H1 (cell line): ENCODE results near the gene HDAC3. TPM values are rescaled to one million over a fixed set of nuclear protein-coding genes. Genes with fewer than 3 reads are reported as not detected.

ENCODE experiments used
- CTCF ChIA-PET: fragments of 300-600 bp; sonication (Branson Sonifier 250); formaldehyde crosslinking; loops from one replicate; lab custom pipeline; 2021; ENCODE audit not compliant: partially characterized antibody; lab: Charles Lee
- POLR2A ChIA-PET: fragments of 300-600 bp; sonication (Branson Sonifier 250); formaldehyde crosslinking; loops from one replicate; lab custom pipeline; 2021; ENCODE audit warnings: inconsistent platforms; ENCODE audit not compliant: partially characterized antibody; lab: Charles Lee
- DNase-seq, 2 experiments: peaks; one replicate each; pipeline versions ENCODE4 v3.0.0 to v3.0.0-alpha.2; 2010 to 2022; ENCODE audit warnings: low spot score in 2 of 2, low read depth in 1 of 2, mixed read lengths in 1 of 2
- FAIRE-seq: peaks from 2 replicates; lab custom pipeline; 2011; peaks lifted over from hg19 to GRCh38; lab: Jason Lieb, UNC
- H2AFZ ChIP-seq: 2 replicates; pipeline ENCODE4 v1.8.1; 2012; ENCODE audit warnings: low read length, inconsistent platforms
- H2AK5ac ChIP-seq: 2 replicates; pipeline ENCODE4 v1.6.1; 2013; ENCODE audit warnings: low read depth, low read length
- H2BK120ac ChIP-seq: replicated peaks from 2 replicates; pipeline ENCODE3; 2013; ENCODE audit warnings: low read depth, low read length, inconsistent platforms
- H2BK12ac ChIP-seq: 2 replicates; pipeline ENCODE4 v1.6.1; 2013; ENCODE audit warnings: low read depth, low read length
- H2BK15ac ChIP-seq: 2 replicates; pipeline ENCODE4 v1.6.1; 2013; ENCODE audit warnings: low read length
- H2BK20ac ChIP-seq: 2 replicates; pipeline ENCODE4 v1.6.1; 2013; ENCODE audit warnings: low read length
- H2BK5ac ChIP-seq: 2 replicates; pipeline ENCODE4 v1.6.1; 2013; ENCODE audit warnings: low read depth, low read length
- H3K14ac ChIP-seq: 2 replicates; pipeline ENCODE4 v1.6.1; 2013; ENCODE audit warnings: inconsistent platforms; ENCODE audit not compliant: insufficient read length
- H3K18ac ChIP-seq: 2 replicates; pipeline ENCODE4 v1.6.1; 2013; ENCODE audit warnings: low read length; ENCODE audit errors: extremely low read depth
- H3K23ac ChIP-seq: 2 replicates; pipeline ENCODE4 v1.6.1; 2013; ENCODE audit warnings: inconsistent platforms; ENCODE audit not compliant: insufficient read length
- H3K23me2 ChIP-seq: 2 replicates; pipeline ENCODE4 v1.6.1; 2013; ENCODE audit warnings: low read depth, low read length
- H3K27ac ChIP-seq: 2 replicates; pipeline ENCODE4 v1.6.1; 2011; ENCODE audit warnings: low read depth, low read length, inconsistent platforms
- H3K27me3 ChIP-seq, 4 experiments: replicated peaks in 1 of 4; 1 replicate in 1 of 4; 2 replicates in 3 of 4; pipeline versions ENCODE4 v1.6.1 to v1.8.1; 2011 to 2013; ENCODE audit warnings: low read length in 3 of 4, mild to moderate bottlenecking in 3 of 4, inconsistent platforms in 2 of 4, mixed read lengths in 2 of 4, moderate library complexity in 1 of 4; ENCODE audit not compliant: control insufficient read depth in 3 of 4, insufficient read depth in 3 of 4; ENCODE audit errors: extremely low read depth in 1 of 4
- H3K36me3 ChIP-seq, 4 experiments: 2 replicates each; pipeline versions ENCODE4 v1.6.1 to v1.8.1; 2011 to 2013; ENCODE audit warnings: mild to moderate bottlenecking in 4 of 4, low read length in 3 of 4, moderate library complexity in 2 of 4, control low read depth in 1 of 4, inconsistent platforms in 1 of 4; ENCODE audit not compliant: insufficient read depth in 4 of 4, control insufficient read depth in 2 of 4
- H3K4ac ChIP-seq: replicated peaks from 2 replicates; pipeline ENCODE3; 2013; ENCODE audit warnings: low read length, low read depth, mixed read lengths, inconsistent platforms; ENCODE audit not compliant: insufficient read length
- H3K4me1 ChIP-seq, 4 experiments: replicated peaks in 1 of 4; 1 replicate in 1 of 4; 2 replicates in 3 of 4; pipeline versions ENCODE4 v1.6.1 to v1.8.1; 2011 to 2013; ENCODE audit warnings: low read length in 3 of 4, inconsistent platforms in 2 of 4, mixed read lengths in 1 of 4; ENCODE audit not compliant: insufficient read depth in 4 of 4, control insufficient read depth in 3 of 4
- H3K4me2 ChIP-seq, 2 experiments: 2 replicates each; pipeline versions ENCODE4 v1.6.1 to v1.8.1; 2011 to 2013; ENCODE audit warnings: low read depth in 2 of 2, low read length in 2 of 2, control low read depth in 1 of 2, inconsistent platforms in 1 of 2, mild to moderate bottlenecking in 1 of 2; ENCODE audit not compliant: insufficient read depth in 1 of 2
- H3K4me3 ChIP-seq, 4 experiments: fragments of 200-600, 300-600 bp in 1 of 4; sonication (generic), shearing (Covaris generic), sonication (Bioruptor Twin) in 1 of 4; 2 replicates each; pipeline versions ENCODE4 v1.5.1 to v1.8.1; 2011 to 2016; ENCODE audit warnings: low read length in 4 of 4, low read depth in 3 of 4, control low read depth in 2 of 4, inconsistent platforms in 2 of 4, mild to moderate bottlenecking in 2 of 4, mixed read lengths in 1 of 4, moderate library complexity in 1 of 4; ENCODE audit not compliant: insufficient read depth in 2 of 4; ENCODE audit errors: extremely low read depth in 1 of 4
- H3K56ac ChIP-seq: replicated peaks from 2 replicates; pipeline ENCODE3; 2013; ENCODE audit warnings: low read depth, mild to moderate bottlenecking, mixed read lengths, low read length, inconsistent platforms; ENCODE audit not compliant: insufficient read length
- H3K79me1 ChIP-seq: 2 replicates; pipeline ENCODE4 v1.6.1; 2013; ENCODE audit warnings: low read depth, low read length, control low read depth
- H3K79me2 ChIP-seq, 2 experiments: 2 replicates each; pipeline versions ENCODE4 v1.6.1 to v1.8.1; 2012 to 2013; ENCODE audit warnings: low read length in 2 of 2, mild to moderate bottlenecking in 2 of 2, inconsistent platforms in 1 of 2; ENCODE audit not compliant: insufficient read depth in 2 of 2, control insufficient read depth in 1 of 2
- H3K9ac ChIP-seq, 4 experiments: replicated peaks in 1 of 4; 1 replicate in 1 of 4; 2 replicates in 3 of 4; pipeline versions ENCODE4 v1.6.1 to v1.8.1; 2011 to 2013; ENCODE audit warnings: low read depth in 3 of 4, low read length in 3 of 4, control low read depth in 2 of 4, mild to moderate bottlenecking in 2 of 4, moderate library complexity in 2 of 4, inconsistent platforms in 1 of 4; ENCODE audit errors: extremely low read depth in 1 of 4
- H3K9me3 ChIP-seq, 2 experiments: 2 replicates each; pipeline versions ENCODE4 v1.6.1 to v1.8.1; 2012 to 2013; ENCODE audit warnings: mild to moderate bottlenecking in 2 of 2, moderate library complexity in 2 of 2, control low read depth in 1 of 2, inconsistent platforms in 1 of 2, low read depth in 1 of 2, low read length in 1 of 2, mixed read lengths in 1 of 2; ENCODE audit not compliant: insufficient read depth in 2 of 2
- H4K20me1 ChIP-seq, 2 experiments: replicated peaks in 1 of 2; 2 replicates each; pipeline versions ENCODE3 to v1.8.1; 2011 to 2013; ENCODE audit warnings: inconsistent platforms in 2 of 2, low read length in 2 of 2, mild to moderate bottlenecking in 1 of 2; ENCODE audit not compliant: insufficient read depth in 2 of 2, control insufficient read depth in 1 of 2
- H4K5ac ChIP-seq: 2 replicates; pipeline ENCODE4 v1.6.1; 2013; ENCODE audit warnings: low read length, low read depth, mixed read lengths, inconsistent platforms; ENCODE audit not compliant: insufficient read length
- H4K8ac ChIP-seq: 2 replicates; pipeline ENCODE4 v1.8.0; 2013; ENCODE audit warnings: mild to moderate bottlenecking, moderate library complexity, low read length, inconsistent platforms; ENCODE audit not compliant: insufficient read depth; ENCODE audit errors: extremely low read depth
- H4K91ac ChIP-seq: replicated peaks from 2 replicates; pipeline ENCODE3; 2013; ENCODE audit warnings: low read length, mixed read lengths, inconsistent platforms; ENCODE audit not compliant: insufficient read length
- CTBP2 ChIP-seq: IDR thresholded peaks from 2 replicates; pipeline ENCODE4 v1.7.0; 2011; ENCODE audit warnings: borderline replicate concordance, mild to moderate bottlenecking, moderate library complexity, mixed read lengths, low read length; ENCODE audit not compliant: insufficient read depth, insufficient read length
- CTCF ChIP-seq, 3 experiments: IDR thresholded peaks; 1 replicate in 2 of 3; 2 replicates in 1 of 3; pipeline versions ENCODE4 v1.5.1 to v1.6.1; 2011; ENCODE audit warnings: low read length in 3 of 3, mild to moderate bottlenecking in 3 of 3, inconsistent platforms in 2 of 3, low read depth in 1 of 3, moderate library complexity in 1 of 3; ENCODE audit not compliant: insufficient read depth in 1 of 3; ENCODE audit errors: control extremely low read depth in 1 of 3
- WGBS, 2 experiments: shearing (Covaris generic) in 1 of 2; methylation state at CpG; one replicate each; pipeline versions ENCODE4 v1.1.6 to v1.1.7; 2013 to 2015; ENCODE audit warnings: low lambda C conversion rate in 2 of 2, mixed read lengths in 2 of 2, inconsistent platforms in 1 of 2, low coverage in 1 of 2, missing lambda C conversion rate in 1 of 2; ENCODE audit not compliant: insufficient replicate concordance in 2 of 2, insufficient coverage in 1 of 2, insufficient read length in 1 of 2; ENCODE audit errors: extremely low coverage in 1 of 2, missing lambda C conversion rate in 1 of 2; 5-methylcytosine and 5-hydroxymethylcytosine counted together
- polyA plus RNA-seq, 7 experiments: library from polyadenylated mRNA; depleted of rRNA in 3 of 7; stranded (reverse) in 5 of 7; unstranded in 2 of 7; fragments of >200 nt in 5 of 7; fragments of 200-250 nt in 2 of 7; gene quantifications; 1 replicate in 5 of 7; 2 replicates in 1 of 7; 4 replicates in 1 of 7; pipeline versions ENCODE4 v1.2.1 to v1.2.3, GENCODE V29; 2011 to 2013; ENCODE audit warnings: missing spikeins in 2 of 7, mixed read lengths in 2 of 7
- total RNA-seq: library from RNA; stranded (reverse); fragmentation: NEBNext Ultra II Directional; extraction: Animal tissue kit (Norgen Biotek cat#: 25700); gene quantifications from 2 replicates; pipeline ENCODE4 v1.2.1, GENCODE V29; 2021

The HDAC3 gene
- total and polyA plus RNA-seq, 2 of the 8 experiments (the other 6 are each of a cell fraction or from before 2014, with no cell fraction given), result 99.0 to 120 TPM

- Histone ChIP-seq H3K4me3 (no peak overlapping the region), H3K9ac (no peak overlapping the region), H2AK5ac (no peak overlapping the region), H3K9me3 (no peaks in the 10 kb centered on the region), H3K14ac (no peak overlapping the region), H3K4ac (no peak overlapping the region), H2BK120ac (no peak overlapping the region), H3K27me3 (no peaks in the 10 kb centered on the region), H4K5ac (no peak overlapping the region), H3K27ac (no peak overlapping the region), H3K18ac (no peak overlapping the region), H2BK12ac (no peak overlapping the region), H2BK20ac (no peak overlapping the region), H2BK5ac (no peak overlapping the region), H3K36me3 (peaks cover 4 to 23% (median 20%) of the 10 kb centered on the region in 4 experiments; a peak in 6 of 8 replicates), H3K4me2 (no peak overlapping the region), H3K79me2 (no peaks in the 10 kb centered on the region), H4K91ac (no peak overlapping the region), H2BK15ac (no peak overlapping the region), H4K8ac (no peak overlapping the region), H4K20me1 (peaks cover 0 to 3% of the 10 kb centered on the region in 2 experiments), H3K23me2 (no peaks in the 10 kb centered on the region), H3K23ac (no peak overlapping the region), H2AFZ (no peak overlapping the region), H3K79me1 (no peaks in the 10 kb centered on the region), H3K4me1 (no peaks in the 10 kb centered on the region; a peak in 2 of 7 replicates), H3K56ac (no peak overlapping the region)
- CTCF ChIA-PET, result interaction anchor here (0.6 to 4.0 kb wide), 8 partner anchors 7 to 289 kb away, joined by 3 to 25 read pairs (median 3); no protein-coding TSS in a partner anchor
- TF ChIP-seq CTBP2, result no peak
- TF ChIP-seq CTCF (IDR thresholded peaks at IDR 0.05; ENCODE audit: control extremely low read depth in 1 of 3, insufficient read depth in 1 of 3, low read depth in 1 of 3, low read length in 3 of 3), result peak in 1 of 3 experiments; percentile 10; a peak in 1 of 4 replicates
- FAIRE-seq (no peak), DNase-seq (no peak)
- WGBS, 2 experiments, result 88% methylated on average over 15 of the region's 17 CpGs; no CpG with 5 or more reads in 1 of the 2 experiments
- POLR2A ChIA-PET, result interaction anchor here (4.3 kb wide), 1 partner anchor 10 kb away, joined by 23 read pairs; the partner anchor contains the start of gene FCHSD1
Measured at GRCh38 chr5:141662028-141662427, 25.4 kb upstream of the HDAC3 start.
